ENCODE measurements around the gene NCOA3.

Gene NCOA3

GRCh38 chr20:47559141-47559540 lies 57.5 kb downstream of the NCOA3 start:
- no peak for TF ChIP-seq CTCF (IDR thresholded peaks at IDR 0.05; ENCODE audit: low read depth, low read length, missing control alignments)
- DNase-seq (ENCODE audit: low read depth) = no peak
- in situ Hi-C loops (cut with HindIII; ENCODE audit: low sequenced_read_pairs) = no loop called here
- no peak overlapping the region for H3K4me3 ChIP-seq (ENCODE audit: low read depth, low read length)

GRCh38 chr20:47561180-47561579 lies 59.5 kb downstream of the NCOA3 start:
- no peak for TF ChIP-seq CTCF (IDR thresholded peaks at IDR 0.05; ENCODE audit: low read depth, low read length, missing control alignments)
- in situ Hi-C loops (cut with HindIII; ENCODE audit: low sequenced_read_pairs) = no loop called here
- DNase-seq (ENCODE audit: low read depth) = no peak
- no peak overlapping the region for H3K4me3 ChIP-seq (ENCODE audit: low read depth, low read length)

GRCh38 chr20:47561603-47562583 lies 60.2 kb downstream of the NCOA3 start:
- DNase-seq (ENCODE audit: low read depth) = no peak
- H3K4me3 ChIP-seq (ENCODE audit: low read depth, low read length) = no peak overlapping the region
- in situ Hi-C loops (cut with HindIII; ENCODE audit: low sequenced_read_pairs) = no loop called here
- TF ChIP-seq CTCF (IDR thresholded peaks at IDR 0.05; ENCODE audit: low read depth, low read length, missing control alignments) = no peak

DNA sequence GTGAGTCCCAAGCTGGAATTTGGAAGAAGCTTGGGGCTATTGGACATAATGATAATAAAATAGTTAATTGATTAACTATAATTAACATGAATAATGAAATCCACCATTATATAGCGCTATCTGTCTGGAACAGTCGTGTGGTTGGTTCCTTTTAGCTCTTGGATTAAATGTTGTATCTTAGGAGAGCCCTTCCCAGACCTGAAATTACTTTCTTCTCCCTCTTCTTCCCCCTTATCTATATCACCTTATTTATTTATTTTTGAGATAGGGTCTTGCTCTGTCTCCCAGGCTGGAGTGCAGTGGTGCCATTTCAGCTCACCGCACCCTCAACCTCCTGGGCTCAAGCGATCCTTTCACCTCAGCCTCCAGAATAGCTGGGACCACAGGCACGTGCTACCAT lies 64.6 kb downstream of the NCOA3 start:
- no peak for TF ChIP-seq CTCF (IDR thresholded peaks at IDR 0.05; ENCODE audit: low read depth, low read length, missing control alignments)
- no peak overlapping the region for H3K4me3 ChIP-seq (ENCODE audit: low read depth, low read length)
- no peak for DNase-seq (ENCODE audit: low read depth)
- in situ Hi-C loops (cut with HindIII; ENCODE audit: low sequenced_read_pairs) = no loop called here

DNA sequence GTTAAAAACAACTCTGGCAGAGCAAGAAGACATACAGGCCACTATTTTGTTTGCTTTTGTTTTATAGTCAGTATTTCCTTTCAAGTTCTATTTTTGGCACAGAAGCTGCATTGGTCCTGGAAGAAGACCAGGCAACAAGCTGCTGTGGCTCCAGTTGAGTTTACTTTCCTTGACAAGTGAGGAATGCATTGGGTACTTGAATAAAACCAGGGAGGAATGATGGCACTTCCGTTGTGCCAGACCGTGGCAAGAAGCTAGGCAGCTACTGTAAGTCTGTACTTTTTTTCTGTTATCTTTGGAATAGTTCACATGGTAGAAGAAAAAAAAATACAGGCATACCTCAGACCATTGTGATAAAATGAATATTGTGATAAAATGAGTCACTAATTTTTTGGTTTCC lies 66.3 kb downstream of the NCOA3 start:
- in situ Hi-C loops (cut with HindIII; ENCODE audit: low sequenced_read_pairs) = no loop called here
- no peak for TF ChIP-seq CTCF (IDR thresholded peaks at IDR 0.05; ENCODE audit: low read depth, low read length, missing control alignments)
- DNase-seq (ENCODE audit: low read depth) = peak; percentile 86
- no peak overlapping the region for H3K4me3 ChIP-seq (ENCODE audit: low read depth, low read length)

DNA sequence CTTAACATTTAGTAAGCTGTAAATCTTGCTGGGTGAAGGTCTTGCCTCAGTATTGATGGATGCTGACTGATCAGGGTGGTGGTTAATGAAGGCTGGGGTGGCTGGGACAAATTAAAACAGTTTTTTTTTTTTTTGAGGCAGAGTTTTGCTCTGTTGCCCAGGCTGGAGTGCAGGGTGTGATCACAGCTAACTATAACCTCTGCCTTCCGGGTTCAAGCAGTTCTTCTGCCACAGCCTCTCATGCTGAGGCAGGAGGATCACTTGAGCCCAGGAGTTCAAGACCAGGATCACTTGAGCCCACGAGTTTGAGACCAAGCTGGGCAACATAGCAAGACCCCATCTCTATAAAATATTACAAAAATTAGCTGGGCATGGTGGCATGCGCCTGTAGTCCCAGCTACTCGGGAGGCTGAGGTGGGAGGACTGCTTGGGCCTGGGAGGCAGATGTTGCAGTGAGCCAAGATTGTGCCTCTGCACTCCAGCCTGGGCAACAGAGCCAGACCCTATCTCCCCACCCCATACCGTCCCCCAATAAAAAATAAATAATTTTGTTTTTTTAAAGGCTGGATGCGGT lies 67.2 kb downstream of the NCOA3 start:
- no peak for DNase-seq (ENCODE audit: low read depth)
- H3K4me3 ChIP-seq (ENCODE audit: low read depth, low read length) = no peak overlapping the region
- no peak for TF ChIP-seq CTCF (IDR thresholded peaks at IDR 0.05; ENCODE audit: low read depth, low read length, missing control alignments)
- in situ Hi-C loops (cut with HindIII; ENCODE audit: low sequenced_read_pairs) = no loop called here
